Measurements from ENCODE around the gene WDPCP.
"Not testable (repeated sequence)": the region's sequence is repeated elsewhere in the genome, so short reads cannot be mapped to it uniquely, and the experiment has no call there.

DNA sequence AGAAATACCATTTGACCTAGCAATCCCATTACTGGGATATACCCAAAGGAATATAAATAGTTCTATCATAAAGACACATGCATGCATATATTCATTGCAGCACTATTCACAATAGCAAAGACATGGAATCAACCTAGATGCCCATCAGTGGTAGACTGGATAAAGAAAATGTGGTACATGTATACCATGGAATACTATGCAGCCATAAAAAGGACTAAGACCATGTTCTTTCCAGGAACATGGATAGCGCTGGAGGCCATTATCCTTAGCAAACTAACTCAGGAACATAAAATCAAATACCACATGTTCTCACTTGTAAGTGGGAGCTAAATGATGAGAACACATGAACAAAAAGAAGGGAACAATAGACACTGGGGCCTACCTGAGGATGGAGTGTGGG lies 119.0 kb downstream of the WDPCP start:
- TF ChIP-seq, protein P1, sequence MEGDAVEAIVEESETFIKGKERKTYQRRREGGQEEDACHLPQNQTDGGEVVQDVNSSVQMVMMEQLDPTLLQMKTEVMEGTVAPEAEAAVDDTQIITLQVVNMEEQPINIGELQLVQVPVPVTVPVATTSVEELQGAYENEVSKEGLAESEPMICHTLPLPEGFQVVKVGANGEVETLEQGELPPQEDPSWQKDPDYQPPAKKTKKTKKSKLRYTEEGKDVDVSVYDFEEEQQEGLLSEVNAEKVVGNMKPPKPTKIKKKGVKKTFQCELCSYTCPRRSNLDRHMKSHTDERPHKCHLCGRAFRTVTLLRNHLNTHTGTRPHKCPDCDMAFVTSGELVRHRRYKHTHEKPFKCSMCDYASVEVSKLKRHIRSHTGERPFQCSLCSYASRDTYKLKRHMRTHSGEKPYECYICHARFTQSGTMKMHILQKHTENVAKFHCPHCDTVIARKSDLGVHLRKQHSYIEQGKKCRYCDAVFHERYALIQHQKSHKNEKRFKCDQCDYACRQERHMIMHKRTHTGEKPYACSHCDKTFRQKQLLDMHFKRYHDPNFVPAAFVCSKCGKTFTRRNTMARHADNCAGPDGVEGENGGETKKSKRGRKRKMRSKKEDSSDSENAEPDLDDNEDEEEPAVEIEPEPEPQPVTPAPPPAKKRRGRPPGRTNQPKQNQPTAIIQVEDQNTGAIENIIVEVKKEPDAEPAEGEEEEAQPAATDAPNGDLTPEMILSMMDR (IDR thresholded peaks at IDR 0.05), result not testable (repeated sequence)
- TF ChIP-seq ZFX (IDR thresholded peaks at IDR 0.05; ENCODE audit: borderline replicate concordance), result not testable (repeated sequence)

All from 22Rv1 (cell line).